Mammary epithelial cell (primary cell): ENCODE measurements around the gene DISP1.

Experiments used
- EZH2 ChIP-seq: IDR thresholded peaks from 2 replicates; pipeline ENCODE4 v1.6.1; 2012; ENCODE audit warnings: low read length, inconsistent platforms, borderline replicate concordance
- TF ChIP-seq, protein P1 (sequence below), 2 donors: IDR thresholded peaks in 1 of 2; conservative IDR thresholded peaks in 1 of 2; 2 replicates each; pipeline ENCODE4 v1.5.1; 2011 to 2012; ENCODE audit warnings: inconsistent platforms in 2 of 2, low read length in 2 of 2, mild to moderate bottlenecking in 2 of 2, control low read depth in 1 of 2, low read depth in 1 of 2; ENCODE audit not compliant: insufficient read depth in 1 of 2; ENCODE audit errors: extremely low read depth in 1 of 2

DNA sequence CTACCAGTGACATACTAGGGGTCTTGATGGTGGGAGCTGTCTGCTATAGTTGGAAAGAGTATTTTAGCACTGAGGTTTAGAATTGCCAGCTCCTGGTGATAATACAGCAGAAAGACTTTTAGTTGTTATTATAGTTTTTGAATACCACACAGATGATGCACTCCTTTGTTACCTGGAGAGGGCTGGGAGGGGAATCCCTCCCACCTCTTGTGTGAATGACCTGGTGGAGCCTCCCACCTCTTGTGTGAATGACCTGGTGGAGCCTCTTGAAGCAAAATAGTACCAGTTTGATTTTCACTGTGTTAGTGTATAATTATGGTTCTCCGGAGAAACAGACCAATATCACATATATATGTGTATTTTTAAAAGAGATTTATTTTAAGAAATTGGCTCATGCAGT lies 3.3 kb downstream of the DISP1 start:
- TF ChIP-seq, protein P1, sequence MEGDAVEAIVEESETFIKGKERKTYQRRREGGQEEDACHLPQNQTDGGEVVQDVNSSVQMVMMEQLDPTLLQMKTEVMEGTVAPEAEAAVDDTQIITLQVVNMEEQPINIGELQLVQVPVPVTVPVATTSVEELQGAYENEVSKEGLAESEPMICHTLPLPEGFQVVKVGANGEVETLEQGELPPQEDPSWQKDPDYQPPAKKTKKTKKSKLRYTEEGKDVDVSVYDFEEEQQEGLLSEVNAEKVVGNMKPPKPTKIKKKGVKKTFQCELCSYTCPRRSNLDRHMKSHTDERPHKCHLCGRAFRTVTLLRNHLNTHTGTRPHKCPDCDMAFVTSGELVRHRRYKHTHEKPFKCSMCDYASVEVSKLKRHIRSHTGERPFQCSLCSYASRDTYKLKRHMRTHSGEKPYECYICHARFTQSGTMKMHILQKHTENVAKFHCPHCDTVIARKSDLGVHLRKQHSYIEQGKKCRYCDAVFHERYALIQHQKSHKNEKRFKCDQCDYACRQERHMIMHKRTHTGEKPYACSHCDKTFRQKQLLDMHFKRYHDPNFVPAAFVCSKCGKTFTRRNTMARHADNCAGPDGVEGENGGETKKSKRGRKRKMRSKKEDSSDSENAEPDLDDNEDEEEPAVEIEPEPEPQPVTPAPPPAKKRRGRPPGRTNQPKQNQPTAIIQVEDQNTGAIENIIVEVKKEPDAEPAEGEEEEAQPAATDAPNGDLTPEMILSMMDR (conservative IDR thresholded peaks at IDR 0.05 in 1 of 2, IDR thresholded peaks at IDR 0.05 in 1 of 2; ENCODE audit: extremely low read depth in 1 of 2, insufficient read depth in 1 of 2, low read depth in 1 of 2, low read length in 2 of 2): no peak
- no peak for TF ChIP-seq EZH2
